Peyer's patch (tissue), 4 donors: Measurements from ENCODE around the gene ETHE1.
"Not testable (repeated sequence)": the region's sequence is repeated elsewhere in the genome, so short reads cannot be mapped to it uniquely, and the experiment has no call there.

Experiments
- CTCF ChIP-seq, 6 experiments: fragments of 450-650 bp in 4 of 6; fragments of 200-600 bp in 2 of 6; sonication (generic) in 1 of 6; IDR thresholded peaks; one replicate each; pipeline ENCODE4 v1.5.1; 2017 to 2019; ENCODE audit warnings: antibody characterized with exemption in 6 of 6, mild to moderate bottlenecking in 3 of 6, moderate library complexity in 1 of 6
- POLR2A ChIP-seq, 2 donors: fragments of 450-650 bp; IDR thresholded peaks; one replicate each; pipeline ENCODE4 v1.5.1; 2017; ENCODE audit warnings: antibody characterized with exemption in 2 of 2, mild to moderate bottlenecking in 2 of 2, moderate library complexity in 2 of 2

GRCh38 chr19:43547926-43548325 is 20.9 kb upstream of the ETHE1 start:
- not testable (repeated sequence) for TF ChIP-seq POLR2A, CTCF (IDR thresholded peaks at IDR 0.05)
